ENCODE measurements around the gene CEP72. TPM values are rescaled to one million over a fixed set of nuclear protein-coding genes. Genes with fewer than 3 reads are reported as not detected.

Gene CEP72
- polyA plus RNA-seq, 1 of the 3 experiments (the other 2 are of a cell fraction), result 4.4 TPM

DNA sequence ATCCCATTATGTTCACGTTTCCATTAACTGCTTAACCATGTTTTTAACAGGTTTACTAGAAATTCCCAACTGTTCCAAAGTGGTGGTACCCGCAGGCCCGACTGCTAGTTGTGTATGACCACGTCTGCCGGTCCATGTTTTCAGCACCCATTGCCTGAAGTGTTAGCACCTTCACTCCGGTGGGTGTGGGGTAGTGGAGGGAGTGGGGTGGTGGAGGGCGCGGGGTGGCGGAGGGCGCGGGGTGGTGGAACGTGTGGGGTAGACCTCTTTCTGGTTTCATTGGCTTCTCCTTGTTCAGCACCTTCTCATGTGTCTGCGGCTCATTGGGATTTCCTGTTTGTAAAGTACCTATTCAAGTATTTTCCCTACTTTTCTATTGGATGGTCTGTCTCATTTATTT, 43.3 kb downstream of the CEP72 start:
- ChIA-PET CTCF (interaction anchor here (0.6 to 4.4 kb wide), 2 partner anchors 16 to 553 kb away, joined by 3 to 23 read pairs; no protein-coding TSS in a partner anchor), POLR2A (no interaction called here)
- H3F3A ChIP-seq (replicated peaks; ENCODE audit: insufficient read depth), result no peaks in the 10 kb centered on the region
- H3K36me3 ChIP-seq (replicated peaks in 1 of 2; ENCODE audit: control insufficient read depth in 1 of 2, insufficient read depth in 2 of 2, low read length in 1 of 2), result peaks cover 7 to 13% of the 10 kb centered on the region in 2 experiments
- no peaks in the 10 kb centered on the region for H3K9me2 ChIP-seq
- H3K27ac ChIP-seq (ENCODE audit: low read depth in 2 of 2, low read length in 1 of 2), result no peak overlapping the region
- no peaks in the 10 kb centered on the region for H3K4me1 ChIP-seq (ENCODE audit: control insufficient read depth in 1 of 2, insufficient read depth in 2 of 2, low read depth in 1 of 2, low read length in 1 of 2)
- H3K27me3 ChIP-seq (ENCODE audit: insufficient read depth), result no peaks in the 10 kb centered on the region
- no peak for DNase-seq
- no peaks in the 10 kb centered on the region for H3K79me2 ChIP-seq (ENCODE audit: insufficient read depth)
- no peak overlapping the region for H3K9ac ChIP-seq
- no peaks in the 10 kb centered on the region for H4K20me1 ChIP-seq (ENCODE audit: insufficient read depth)
- 96% methylated on average over 13 of the region's 13 CpGs for WGBS (ENCODE audit: low lambda C conversion rate)
- H3K4me3 ChIP-seq (ENCODE audit: low read depth in 2 of 2, low read length in 1 of 2), result no peak overlapping the region
- TF ChIP-seq NRF1 (IDR thresholded peaks at IDR 0.05; ENCODE audit: low read depth, low read length) (no peak), RCOR1 (IDR thresholded peaks at IDR 0.05; ENCODE audit: low read length) (no peak), TCF12 (IDR thresholded peaks at IDR 0.05) (no peak), MEF2A (IDR thresholded peaks at IDR 0.05; ENCODE audit: borderline replicate concordance, low read depth) (no peak), EZH2phosphoT487 (IDR thresholded peaks at IDR 0.05; ENCODE audit: borderline replicate concordance, low read depth) (no peak), EP300 (IDR thresholded peaks at IDR 0.05; ENCODE audit: borderline replicate concordance in 1 of 2, low read depth in 1 of 2, low read length in 1 of 2) (no peak), YY1 (IDR thresholded peaks at IDR 0.05; ENCODE audit: low read depth) (no peak), RXRA (IDR thresholded peaks at IDR 0.05; ENCODE audit: borderline replicate concordance, low read depth) (no peak), ELF1 (IDR thresholded peaks at IDR 0.05) (no peak), TEAD4 (IDR thresholded peaks at IDR 0.05; ENCODE audit: borderline replicate concordance, insufficient read depth) (no peak), NFIC (IDR thresholded peaks at IDR 0.05; ENCODE audit: borderline replicate concordance) (no peak)
- TF ChIP-seq, protein P1, sequence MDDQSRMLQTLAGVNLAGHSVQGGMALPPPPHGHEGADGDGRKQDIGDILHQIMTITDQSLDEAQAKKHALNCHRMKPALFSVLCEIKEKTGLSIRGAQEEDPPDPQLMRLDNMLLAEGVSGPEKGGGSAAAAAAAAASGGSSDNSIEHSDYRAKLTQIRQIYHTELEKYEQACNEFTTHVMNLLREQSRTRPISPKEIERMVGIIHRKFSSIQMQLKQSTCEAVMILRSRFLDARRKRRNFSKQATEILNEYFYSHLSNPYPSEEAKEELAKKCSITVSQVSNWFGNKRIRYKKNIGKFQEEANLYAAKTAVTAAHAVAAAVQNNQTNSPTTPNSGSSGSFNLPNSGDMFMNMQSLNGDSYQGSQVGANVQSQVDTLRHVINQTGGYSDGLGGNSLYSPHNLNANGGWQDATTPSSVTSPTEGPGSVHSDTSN (IDR thresholded peaks at IDR 0.05), result no peak
- TF ChIP-seq, protein P2, sequence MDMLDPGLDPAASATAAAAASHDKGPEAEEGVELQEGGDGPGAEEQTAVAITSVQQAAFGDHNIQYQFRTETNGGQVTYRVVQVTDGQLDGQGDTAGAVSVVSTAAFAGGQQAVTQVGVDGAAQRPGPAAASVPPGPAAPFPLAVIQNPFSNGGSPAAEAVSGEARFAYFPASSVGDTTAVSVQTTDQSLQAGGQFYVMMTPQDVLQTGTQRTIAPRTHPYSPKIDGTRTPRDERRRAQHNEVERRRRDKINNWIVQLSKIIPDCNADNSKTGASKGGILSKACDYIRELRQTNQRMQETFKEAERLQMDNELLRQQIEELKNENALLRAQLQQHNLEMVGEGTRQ (IDR thresholded peaks at IDR 0.05; ENCODE audit: borderline replicate concordance, low read depth, low read length), result no peak
- no peak overlapping the region for H2AFZ ChIP-seq (ENCODE audit: low read depth)
- H3K9me3 ChIP-seq, result no peaks in the 10 kb centered on the region
- H3K4me2 ChIP-seq, result no peak overlapping the region

DNA sequence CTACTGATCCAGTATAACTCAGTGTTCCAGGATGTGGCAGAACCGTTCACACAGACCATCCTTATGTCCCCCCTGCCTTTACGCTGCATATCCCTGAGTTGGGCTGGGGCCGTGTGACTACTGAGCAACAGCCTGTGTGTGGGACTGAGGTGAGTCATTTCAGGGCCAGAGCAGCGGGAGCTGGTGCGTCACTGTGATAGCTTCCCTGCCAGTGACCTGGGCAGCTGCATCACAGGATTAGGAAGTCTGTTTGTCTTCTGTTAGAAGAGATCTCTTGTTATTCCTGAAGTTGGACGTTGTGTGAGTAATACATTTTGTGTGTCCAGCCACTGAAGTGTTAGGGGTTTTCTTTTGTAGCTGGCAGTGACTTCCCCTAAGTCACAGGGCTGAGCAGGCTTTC, 45.4 kb downstream of the CEP72 start:
- H3K9ac ChIP-seq, result no peak overlapping the region
- H2AFZ ChIP-seq (ENCODE audit: low read depth), result no peak overlapping the region
- no peaks in the 10 kb centered on the region for H3K9me3 ChIP-seq
- ChIA-PET CTCF (interaction anchor here (0.9 to 4.4 kb wide), 3 partner anchors 12 to 510 kb away, joined by 3 to 23 read pairs (median 4); no protein-coding TSS in a partner anchor), POLR2A (no interaction called here)
- H3K9me2 ChIP-seq, result no peaks in the 10 kb centered on the region
- no peaks in the 10 kb centered on the region for H4K20me1 ChIP-seq (ENCODE audit: insufficient read depth)
- DNase-seq, result no peak
- H3K79me2 ChIP-seq (ENCODE audit: insufficient read depth), result no peaks in the 10 kb centered on the region
- H3K27me3 ChIP-seq (ENCODE audit: insufficient read depth), result no peaks in the 10 kb centered on the region
- 72% methylated on average over 4 of the region's 6 CpGs for WGBS (ENCODE audit: low lambda C conversion rate)
- peaks cover 10 to 13% of the 10 kb centered on the region in 2 experiments for H3K36me3 ChIP-seq (replicated peaks in 1 of 2; ENCODE audit: control insufficient read depth in 1 of 2, insufficient read depth in 2 of 2, low read length in 1 of 2)
- TF ChIP-seq EP300 (IDR thresholded peaks at IDR 0.05; ENCODE audit: borderline replicate concordance in 1 of 2, low read depth in 1 of 2, low read length in 1 of 2), result no peak
- TF ChIP-seq YY1 (IDR thresholded peaks at IDR 0.05; ENCODE audit: low read depth), result no peak
- no peak for TF ChIP-seq RXRA (IDR thresholded peaks at IDR 0.05; ENCODE audit: borderline replicate concordance, low read depth)
- no peak for TF ChIP-seq SMC3 (IDR thresholded peaks at IDR 0.05; ENCODE audit: low read depth, low read length)
- TF ChIP-seq MXI1 (IDR thresholded peaks at IDR 0.05; ENCODE audit: low read depth, low read length), result no peak
- TF ChIP-seq RAD21 (IDR thresholded peaks at IDR 0.05; ENCODE audit: low read length), result no peak
- no peak for TF ChIP-seq FOXM1 (IDR thresholded peaks at IDR 0.05; ENCODE audit: low read depth)
- no peak for TF ChIP-seq MEF2A (IDR thresholded peaks at IDR 0.05; ENCODE audit: borderline replicate concordance, low read depth)
- H3K4me2 ChIP-seq, result no peak overlapping the region
- no peaks in the 10 kb centered on the region for H3F3A ChIP-seq (replicated peaks; ENCODE audit: insufficient read depth)
- H3K27ac ChIP-seq (ENCODE audit: low read depth in 2 of 2, low read length in 1 of 2), result no peak overlapping the region
- no peaks in the 10 kb centered on the region for H3K4me1 ChIP-seq (ENCODE audit: control insufficient read depth in 1 of 2, insufficient read depth in 2 of 2, low read depth in 1 of 2, low read length in 1 of 2)
- no peak overlapping the region for H3K4me3 ChIP-seq (ENCODE audit: low read depth in 2 of 2, low read length in 1 of 2)

Measured in SK-N-SH (cell line).